ENCODE data around the gene ZMYND12. TPM values are rescaled to one million over a fixed set of nuclear protein-coding genes. Genes with fewer than 3 reads are reported as not detected.

ZMYND12 gene
- 0.29 and 2.6 TPM in 2 replicates for total RNA-seq

GRCh38 chr1:42456010-42456753, at the start of gene ZMYND12, which contains the start of gene PPCS:
Gene ZMYND12 (minus strand): TSS chr1:42456022. CDS start chr1:42455997, 25 bp downstream.
Gene PPCS (plus strand): TSS chr1:42456543. CDS start chr1:42456566, 23 bp downstream.

GRCh38 chr1:42462828-42463763, 7.3 kb upstream of the ZMYND12 start, which contains the start of gene CCDC30:
Gene CCDC30 (plus strand): TSS chr1:42463286. CDS start chr1:42480552, 17,266 bp downstream.

GRCh38 chr1:42380586-42381279, 75.1 kb downstream of the ZMYND12 start, which contains the start of gene RIMKLA:
Gene RIMKLA (plus strand): TSS chr1:42380792. CDS start chr1:42380935, 143 bp downstream.

Other genes starting within 250 kb of the ZMYND12 start
- gene FOXJ3, start 120.8 kb downstream of the ZMYND12 start, total RNA-seq: 15.9 and 20.8 TPM in 2 replicates
- under 0.01 TPM in 1 of 2 replicates, not detected in the other for gene RIMKLA, start 75.2 kb downstream of the ZMYND12 start, total RNA-seq
- gene PPCS, start 521 bp upstream of the ZMYND12 start, total RNA-seq: 50.6 and 109 TPM in 2 replicates
- 0.99 and 2.3 TPM in 2 replicates for gene CCDC30, start 7.3 kb upstream of the ZMYND12 start, total RNA-seq
- gene PPIH, start 202.4 kb upstream of the ZMYND12 start, total RNA-seq: 9.6 and 44.7 TPM in 2 replicates
- 829 and 874 TPM in 2 replicates for gene YBX1, start 226.4 kb upstream of the ZMYND12 start, total RNA-seq